ENCODE measurements around the gene CYP4F2. TPM values are rescaled to one million over a fixed set of nuclear protein-coding genes. Genes with fewer than 3 reads are reported as not detected.
"Not testable (repeated sequence)": the region's sequence is repeated elsewhere in the genome, so short reads cannot be mapped to it uniquely, and the experiment has no call there.

Gene CYP4F2
- total and polyA plus RNA-seq, 9 of the 15 experiments (the other 6 are each of a cell fraction or from before 2014, with no cell fraction given) = 0.10 to 0.56 (median 0.32) TPM; not detected in 2

DNA sequence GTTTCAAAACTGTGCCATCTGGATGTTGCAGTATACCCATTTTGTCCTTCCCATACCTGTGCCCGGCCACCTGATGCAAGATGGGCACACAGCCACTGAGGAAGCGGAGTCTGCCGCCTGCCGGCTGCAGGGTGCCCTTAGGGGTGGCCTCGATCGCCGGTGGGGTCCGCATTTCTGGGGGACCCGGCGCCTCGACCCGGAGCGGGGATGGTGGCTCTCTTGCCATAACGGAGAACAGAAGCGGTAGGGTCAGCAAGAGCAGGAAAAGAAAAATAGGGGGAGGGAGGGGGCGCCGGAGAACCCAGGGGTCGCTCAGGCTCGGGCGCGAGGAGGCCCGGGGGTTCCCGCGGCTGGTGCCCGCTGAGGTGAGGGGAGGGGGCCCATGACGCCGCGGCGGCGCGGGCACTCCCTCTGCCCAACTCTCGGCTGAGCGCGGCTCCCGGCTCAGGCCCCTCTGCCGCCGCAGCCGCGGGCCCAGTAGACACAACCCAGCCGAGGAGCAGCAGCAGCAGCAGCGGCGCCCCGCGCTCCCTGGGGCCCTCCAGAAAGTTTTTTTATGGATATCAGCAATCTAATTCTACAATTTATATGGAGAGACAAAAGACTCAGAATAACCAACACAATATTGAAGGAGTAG lies 13.8 kb upstream of the CYP4F2 start (continued):
- TF ChIP-seq CUX1 (CRISPR knock-in tag; IDR thresholded peaks at IDR 0.05) = no peak

- no peak overlapping the region for H2AFZ ChIP-seq (ENCODE audit: low read depth, low read length)
- H3K9me1 ChIP-seq (ENCODE audit: control insufficient read depth, insufficient read depth, low read length) = no peaks in the 10 kb centered on the region
- TF ChIP-seq ZNF316 (IDR thresholded peaks at IDR 0.05) = peak; percentile 59; the same call in 1 of the 2 replicates
- TF ChIP-seq CBX3 (IDR thresholded peaks at IDR 0.05; ENCODE audit: borderline replicate concordance in 1 of 2, low read length in 2 of 2) = no peak
- ChIA-PET POLR2A (no interaction called here), CTCF (ENCODE audit: low intra/inter-chr PET ratio) (no interaction called here)
- no peak overlapping the region for H3K4me3 ChIP-seq
- peaks cover 4 to 6% of the 10 kb centered on the region in 2 experiments; a peak in 3 of 5 replicates for H3K27me3 ChIP-seq (ENCODE audit: control insufficient read depth in 2 of 2, insufficient read depth in 2 of 2, low read length in 2 of 2)
- H3K36me3 ChIP-seq (ENCODE audit: control insufficient read depth, insufficient read depth, low read length) = no peaks in the 10 kb centered on the region
- no peaks in the 10 kb centered on the region; the same call in 1 of the 2 replicates for H3K9me3 ChIP-seq (replicated peaks; ENCODE audit: control insufficient read depth, insufficient read depth, low read depth, low read length)
- no peak overlapping the region for H3K27ac ChIP-seq (ENCODE audit: extremely low read depth, low read depth, low read length)
- intact Hi-C loops (cut with micrococcal nuclease) (no loop called here), in situ Hi-C loops (cut with MboI) (no loop called here)
- no peak overlapping the region for H3K9ac ChIP-seq (ENCODE audit: insufficient read depth in 1 of 2, low read depth in 2 of 2, low read length in 2 of 2)
- no peaks in the 10 kb centered on the region for H3K79me2 ChIP-seq (ENCODE audit: control insufficient read depth, insufficient read depth, low read length)
- no peak for FAIRE-seq
- BruUV-seq (replicated peaks) = no TSS peak
- ATAC-seq = no peak
- no peaks in the 10 kb centered on the region for H4K20me1 ChIP-seq (replicated peaks; ENCODE audit: control insufficient read depth, insufficient read depth, low read length)
- H3K4me2 ChIP-seq (ENCODE audit: insufficient read depth, low read length) = no peak overlapping the region
- peaks cover 0 to 6% of the 10 kb centered on the region in 2 experiments; a peak in 1 of 5 replicates for H3K4me1 ChIP-seq (replicated peaks in 1 of 2; ENCODE audit: control insufficient read depth in 2 of 2, insufficient read depth in 2 of 2, low read length in 2 of 2)
- no peak for DNase-seq (ENCODE audit: extremely low read depth in 1 of 4, low spot score in 3 of 4)
Measured at GRCh38 chr19:15905026-15905425, 7.2 kb upstream of the CYP4F2 start.

- H3K27me3 ChIP-seq (ENCODE audit: control insufficient read depth in 2 of 2, insufficient read depth in 2 of 2, low read length in 2 of 2); H2AFZ ChIP-seq (ENCODE audit: low read depth, low read length); H3K9me1 ChIP-seq (ENCODE audit: control insufficient read depth, insufficient read depth, low read length); H3K4me2 ChIP-seq (ENCODE audit: insufficient read depth, low read length); H3K9ac ChIP-seq (ENCODE audit: insufficient read depth in 1 of 2, low read depth in 2 of 2, low read length in 2 of 2); H4K20me1 ChIP-seq (replicated peaks; ENCODE audit: control insufficient read depth, insufficient read depth, low read length); in situ Hi-C loops (cut with MboI); H3K4me3 ChIP-seq; H3K79me2 ChIP-seq (ENCODE audit: control insufficient read depth, insufficient read depth, low read length); H3K36me3 ChIP-seq (ENCODE audit: control insufficient read depth, insufficient read depth, low read length); H3K27ac ChIP-seq (ENCODE audit: extremely low read depth, low read depth, low read length); ATAC-seq; DNase-seq (ENCODE audit: extremely low read depth in 1 of 4, low spot score in 3 of 4); FAIRE-seq; CTCF ChIA-PET (ENCODE audit: low intra/inter-chr PET ratio); intact Hi-C loops (cut with micrococcal nuclease); H3K9me3 ChIP-seq (replicated peaks; ENCODE audit: control insufficient read depth, insufficient read depth, low read depth, low read length); BruUV-seq (replicated peaks); POLR2A ChIA-PET: not testable (repeated sequence)
- H3K4me1 ChIP-seq (replicated peaks in 1 of 2; ENCODE audit: control insufficient read depth in 2 of 2, insufficient read depth in 2 of 2, low read length in 2 of 2) = peaks cover 0 to 14% of the 10 kb centered on the region in 2 experiments; a peak in 2 of 5 replicates
- 4% methylated on average over 17 of the region's 29 CpGs for WGBS (ENCODE audit: insufficient coverage, low coverage, missing lambda C conversion rate)
Measured at GRCh38 chr19:15902898-15903297, 5.0 kb upstream of the CYP4F2 start.

Measured in K562 (cell line).